Muscle of arm (tissue), 14 donors: Measurements from ENCODE around the gene OR5B2. TPM values are rescaled to one million over a fixed set of nuclear protein-coding genes. Genes with fewer than 3 reads are reported as not detected.
"Not testable (repeated sequence)": the region's sequence is repeated elsewhere in the genome, so short reads cannot be mapped to it uniquely, and the experiment has no call there.

ENCODE experiments used
- DNase-seq: peaks from one replicate; pipeline ENCODE4 v3.0.0-alpha.2; 2013
- long read RNA-seq, 11 donors: transcript quantifications; one replicate each; lab custom pipeline, GENCODE V29; 2026
- polyA plus RNA-seq, 12 donors: library from polyadenylated mRNA; unstranded; fragments of 120-200 nt; gene quantifications; one replicate each; pipeline ENCODE4 v1.2.1, GENCODE V29; 2013; ENCODE audit not compliant: insufficient read length in 12 of 12

OR5B2 gene
- polyA plus RNA-seq: not detected
- long read RNA-seq, donor 1: 0 reads
- long read RNA-seq, donor 2: 0 reads
- long read RNA-seq, donor 3: 0 reads
- long read RNA-seq, donor 4: 0 reads
- long read RNA-seq, donor 5: 0 reads
- long read RNA-seq, donor 6: 0 reads
- long read RNA-seq, donor 7: 0 reads
- long read RNA-seq, donor 8: 0 reads
- long read RNA-seq, donor 9: 0 reads
- long read RNA-seq, donor 10: 0 reads
- long read RNA-seq, donor 11: 0 reads

DNA sequence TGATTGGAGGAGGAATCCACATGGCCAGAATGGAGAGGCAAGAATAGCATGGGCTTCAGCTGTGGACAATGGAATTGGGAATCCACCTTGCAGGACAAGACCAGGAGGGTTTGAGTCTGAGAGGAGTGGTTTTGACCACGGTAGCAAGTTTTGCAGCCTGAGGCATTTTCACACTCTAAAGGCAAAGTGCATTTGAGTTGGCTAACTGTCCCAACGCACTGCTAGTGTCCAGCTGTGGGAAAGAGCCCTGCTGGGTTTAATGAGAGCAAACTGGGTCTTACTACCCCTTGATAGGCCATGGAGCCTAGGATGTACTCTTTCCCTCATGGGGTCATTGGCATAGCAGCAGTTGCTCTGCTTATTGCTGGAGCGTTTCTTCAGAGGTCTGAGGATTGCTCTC, at the start of gene OR5B2:
Gene OR5B2, minus strand, starts transcription at position 101 of the 400 bp plus-strand sequence. CDS start 4,860 bp downstream, outside the sequence.
- no peak for DNase-seq

DNA sequence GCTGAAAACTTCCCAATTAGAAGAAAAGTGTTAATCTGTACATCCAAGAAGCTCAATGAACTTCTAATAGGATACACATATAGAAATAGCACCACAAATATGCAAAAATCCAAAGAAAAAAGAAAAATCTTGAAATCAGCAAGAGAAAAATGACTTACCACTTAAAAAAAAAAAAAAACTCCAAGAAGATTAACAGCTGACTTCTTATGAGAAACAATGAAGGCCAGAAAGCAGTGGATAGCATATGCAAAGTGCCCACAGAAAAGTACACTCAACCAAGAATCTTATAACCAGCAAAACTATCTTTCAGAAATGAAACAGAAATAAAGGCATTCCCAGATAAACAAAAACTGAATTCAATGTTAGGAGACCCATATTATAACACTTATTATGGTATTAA, 44.0 kb upstream of the OR5B2 start:
- no peak for DNase-seq

DNA sequence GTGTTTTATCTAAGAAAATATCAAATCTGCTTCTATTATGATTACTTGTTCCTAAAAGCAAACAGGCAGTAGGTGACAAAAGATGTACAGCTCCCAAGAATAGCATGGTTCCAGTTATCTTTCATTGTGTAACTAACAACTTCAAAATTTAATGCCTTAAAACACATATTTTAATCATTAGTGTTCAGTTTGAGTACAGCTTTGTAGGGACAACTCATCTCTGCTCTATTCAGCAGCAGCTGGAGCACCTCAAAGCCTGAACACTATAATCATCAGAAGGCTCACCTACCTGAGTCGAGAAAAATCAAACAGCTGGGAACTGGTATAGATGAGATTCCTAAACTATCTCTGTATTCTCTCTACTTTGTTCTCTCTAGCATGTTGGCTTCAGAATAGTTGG, 38.4 kb upstream of the OR5B2 start:
- no peak for DNase-seq

- no peak for DNase-seq
These were observed 37.8 kb upstream of the OR5B2 start for GRCh38 chr11:58465690-58466089.

DNA sequence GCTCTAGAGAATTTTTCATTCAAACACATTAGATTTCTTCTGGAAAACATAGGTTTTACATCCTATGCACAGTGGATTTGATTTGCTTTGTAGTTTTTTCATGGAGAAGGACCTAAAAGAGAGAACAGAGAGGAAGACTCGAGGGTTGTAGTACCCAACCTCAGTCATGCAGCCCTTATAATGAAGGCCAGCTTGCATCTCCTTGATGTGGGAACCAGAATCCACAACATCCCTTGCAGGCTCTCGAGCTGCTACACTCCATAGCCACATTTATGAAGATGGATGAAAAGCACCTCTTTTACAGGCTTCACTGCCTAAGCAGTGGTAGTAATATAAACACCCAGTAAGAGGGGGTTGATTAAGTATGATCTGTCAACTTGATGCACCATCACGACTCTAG, 23.7 kb upstream of the OR5B2 start:
- DNase-seq: no peak

DNA sequence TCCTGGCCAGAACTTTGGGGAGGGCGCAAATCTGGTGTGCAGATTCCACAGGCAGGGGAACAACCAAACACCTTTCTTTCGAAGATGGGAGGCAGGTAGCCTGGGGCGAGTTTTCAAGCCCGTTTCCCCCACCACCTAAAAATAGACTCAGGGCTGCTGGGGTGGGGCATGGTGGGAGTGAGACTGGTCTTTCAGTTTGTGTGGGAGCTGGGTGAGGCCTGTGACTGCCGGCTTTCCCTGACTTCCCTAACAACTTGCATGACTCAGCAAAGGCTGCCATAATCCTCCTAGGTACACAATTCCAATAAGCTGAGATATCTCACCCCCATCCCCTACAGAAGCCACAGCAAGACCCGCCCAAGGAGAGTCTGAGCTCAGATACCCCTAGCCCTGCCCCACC, 18.4 kb upstream of the OR5B2 start:
- no peak for DNase-seq

DNA sequence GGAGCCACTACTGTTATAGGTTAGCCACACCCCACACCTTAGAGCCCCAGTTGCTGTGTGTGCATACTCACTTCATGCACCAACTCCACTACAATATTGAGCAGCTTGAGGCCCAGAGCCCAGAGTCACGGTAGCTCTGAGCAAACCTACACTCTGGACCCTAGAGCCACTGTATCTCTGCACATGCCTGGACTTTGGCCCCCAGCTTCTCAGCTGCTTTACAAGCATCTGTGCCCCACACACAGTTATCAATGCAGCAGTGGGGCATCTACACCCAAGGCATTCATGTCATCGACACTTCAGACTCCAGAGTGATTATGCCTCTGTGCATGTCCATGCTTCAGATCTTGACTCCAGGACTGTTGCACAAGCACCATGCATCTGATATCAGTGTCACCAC, 16.4 kb upstream of the OR5B2 start:
- no peak for DNase-seq

GRCh38 chr11:58442136-58442535, 14.2 kb upstream of the OR5B2 start, which contains the start of gene OR5B12:
Gene OR5B12 (minus strand): TSS chr11:58442236. CDS start chr11:58440151, 2,085 bp downstream.
- no peak for DNase-seq

GRCh38 chr11:58438486-58438885, 10.6 kb upstream of the OR5B2 start:
- no peak for DNase-seq

- no peak for DNase-seq
These were observed 6.3 kb upstream of the OR5B2 start for GRCh38 chr11:58434217-58434616.

DNA sequence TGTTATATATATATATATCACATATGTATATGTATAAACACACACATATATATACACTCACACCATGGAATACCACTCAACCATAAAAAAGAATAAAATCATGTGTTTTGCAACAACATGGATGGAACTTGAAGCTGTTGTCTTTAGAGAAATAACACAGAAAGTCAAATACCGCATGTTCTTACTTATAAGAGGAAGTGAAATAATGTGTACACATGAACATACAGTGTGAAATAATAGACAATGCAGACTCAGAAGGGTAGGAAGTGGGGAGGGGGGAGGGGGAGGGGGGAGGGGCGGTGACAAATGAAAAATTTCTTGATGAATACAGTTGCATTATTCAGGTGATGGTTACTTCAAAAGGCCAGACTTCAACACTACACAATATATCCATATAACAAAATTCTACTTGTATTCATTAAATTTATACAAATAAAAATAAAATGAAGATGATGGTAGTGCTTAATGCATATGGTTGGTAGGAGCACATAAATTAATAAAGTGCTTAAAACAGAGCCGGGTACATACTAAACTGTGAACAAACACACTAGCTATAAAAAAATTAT, 5.8 kb upstream of the OR5B2 start:
- DNase-seq: no peak

DNA sequence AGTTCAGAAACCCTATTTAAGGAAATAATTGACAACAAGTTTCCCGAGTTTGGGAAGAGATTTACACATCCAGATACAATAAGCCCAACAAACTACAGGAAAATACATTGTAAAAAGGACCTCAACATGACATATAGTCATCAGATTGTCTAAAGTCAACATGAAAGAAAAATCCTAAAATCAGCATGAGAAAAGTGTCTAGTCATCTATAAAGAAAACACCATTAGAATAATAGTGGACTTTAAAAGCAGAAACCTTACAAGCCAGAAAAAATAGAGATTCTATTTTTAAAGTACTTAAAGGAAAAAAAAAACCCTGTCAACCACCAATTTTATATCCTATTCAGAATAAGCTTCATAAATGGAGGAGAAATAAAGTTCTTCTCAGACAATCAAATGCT, 1.4 kb upstream of the OR5B2 start:
- DNase-seq: no peak

GRCh38 chr11:58406774-58407173, 21.1 kb downstream of the OR5B2 start, which contains the start of gene OR5B3:
Gene OR5B3 (minus strand): TSS chr11:58406874. CDS start chr11:58403409, 3,465 bp downstream.
- DNase-seq: no peak

DNA sequence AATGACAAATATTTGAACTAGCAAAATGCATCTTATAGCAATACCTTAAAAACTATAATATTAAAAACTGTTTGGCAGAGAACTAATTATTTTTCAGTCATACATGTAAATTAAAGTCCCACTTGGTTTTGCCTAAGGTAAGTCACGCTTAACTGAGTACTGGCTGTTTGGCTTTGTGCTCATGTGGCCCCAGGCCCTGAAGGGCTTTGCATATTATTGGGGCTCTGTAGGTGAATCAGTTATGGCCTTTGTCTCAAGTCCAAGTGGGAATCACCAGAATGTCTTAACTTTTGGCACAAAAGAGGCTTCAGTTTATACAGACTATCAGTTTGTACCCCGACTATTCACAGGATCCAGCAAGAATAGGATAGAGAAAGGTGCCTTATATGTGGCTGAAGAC, 28.3 kb downstream of the OR5B2 start:
- DNase-seq: not testable (repeated sequence)

DNA sequence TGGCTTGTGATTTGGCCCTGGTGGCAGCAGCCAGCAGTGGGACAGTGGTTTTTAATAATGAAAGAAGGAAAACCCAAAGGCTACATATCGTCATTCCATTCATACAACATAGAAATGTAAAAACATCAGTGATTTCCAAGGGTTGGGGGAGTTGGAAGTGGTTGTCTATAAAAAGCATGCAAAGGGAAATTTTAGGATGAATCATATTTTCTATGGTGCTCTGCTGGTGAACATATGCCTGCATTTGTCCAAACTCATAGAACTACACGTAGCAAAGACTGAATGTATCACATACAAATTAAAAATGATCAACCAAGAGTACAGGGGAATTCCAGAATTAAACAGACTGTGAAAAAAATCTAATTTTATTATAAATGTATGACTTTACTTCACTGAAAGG, 32.3 kb downstream of the OR5B2 start:
- DNase-seq: no peak

DNA sequence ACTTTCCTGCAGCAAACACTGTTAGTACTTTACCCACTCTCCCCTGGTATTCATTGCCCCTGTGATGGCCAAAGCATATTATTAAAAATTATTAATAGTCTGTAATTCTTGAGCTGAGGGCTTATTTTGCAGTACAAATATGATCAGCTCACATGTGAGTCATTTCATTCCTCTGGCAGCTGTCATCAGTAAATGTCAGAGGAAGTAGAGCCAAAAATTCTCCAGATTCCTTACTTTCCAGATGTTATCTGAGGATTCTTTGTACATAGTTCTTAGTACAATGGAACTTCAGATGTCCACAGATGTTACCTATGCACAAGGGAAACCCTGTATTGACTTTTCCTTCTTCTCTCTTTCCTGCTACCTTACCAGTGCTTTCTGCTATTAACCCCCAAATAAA, 33.7 kb downstream of the OR5B2 start:
- DNase-seq: no peak

- no peak for DNase-seq
These were observed 35.2 kb downstream of the OR5B2 start for GRCh38 chr11:58392746-58393145.

DNA sequence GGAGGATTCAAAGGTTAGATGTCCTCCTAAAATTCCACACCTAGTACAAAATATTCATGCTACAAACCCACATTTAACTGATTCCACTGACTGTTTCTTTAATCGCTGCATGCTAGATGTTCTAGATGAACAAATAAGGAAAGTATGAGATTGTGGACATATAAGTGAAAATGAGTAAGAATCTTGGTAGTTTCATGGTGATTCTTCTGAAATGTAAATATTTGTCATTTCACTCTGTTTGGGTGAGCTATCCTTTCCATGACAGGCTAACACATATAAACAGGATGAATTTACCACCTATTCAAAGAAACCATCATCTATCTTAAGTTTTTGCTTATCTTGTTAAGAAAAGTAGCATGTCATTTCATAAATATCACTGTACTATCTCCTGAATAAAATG, 36.0 kb downstream of the OR5B2 start:
- DNase-seq: no peak

GRCh38 chr11:58390551-58391063, 37.3 kb downstream of the OR5B2 start:
- no peak for DNase-seq
